ENCODE data around the gene PTH.

PTH gene

GRCh38 chr11:13448876-13449275, 46.9 kb downstream of the PTH start:
- DNase-seq (ENCODE audit: low spot score) = no peak

GRCh38 chr11:13446444-13446843, 49.4 kb downstream of the PTH start:
- peak; percentile 12 for DNase-seq (ENCODE audit: low spot score)

GRCh38 chr11:13445588-13445987, 50.2 kb downstream of the PTH start:
- DNase-seq (ENCODE audit: low spot score) = no peak
